H9 (cell line): ENCODE results near the gene DIAPH2. TPM values are rescaled to one million over a fixed set of nuclear protein-coding genes. Genes with fewer than 3 reads are reported as not detected.

Experiments used
- DNase-seq: peaks from one replicate; pipeline ENCODE4 v3.0.0-alpha.2; 2017
- H2AFZ ChIP-seq: one replicate; pipeline ENCODE4 v1.6.1; 2013; ENCODE audit warnings: mild to moderate bottlenecking, low read length, control low read depth, moderate library complexity
- H2AK5ac ChIP-seq: 2 replicates; pipeline ENCODE4 v1.6.1; 2013; ENCODE audit warnings: low read length, control low read depth, mixed read lengths; ENCODE audit not compliant: insufficient read length
- H2BK120ac ChIP-seq: one replicate; pipeline ENCODE4 v1.6.1; 2013; ENCODE audit warnings: low read depth, mild to moderate bottlenecking, low read length, control low read depth, inconsistent platforms; ENCODE audit not compliant: poor library complexity, severe bottlenecking
- H2BK12ac ChIP-seq: 2 replicates; pipeline ENCODE4 v1.6.1; 2013; ENCODE audit warnings: low read length, control low read depth, mixed read lengths, low read depth; ENCODE audit not compliant: insufficient read length
- H2BK15ac ChIP-seq: 2 replicates; pipeline ENCODE4 v1.6.1; 2013; ENCODE audit warnings: low read depth, low read length, control low read depth
- H2BK20ac ChIP-seq: one replicate; pipeline ENCODE4 v1.6.1; 2013; ENCODE audit warnings: low read depth, mild to moderate bottlenecking, low read length, control low read depth, inconsistent platforms; ENCODE audit not compliant: poor library complexity, severe bottlenecking
- H2BK5ac ChIP-seq: 2 replicates; pipeline ENCODE4 v1.6.1; 2013; ENCODE audit warnings: low read length, control low read depth, mixed read lengths; ENCODE audit not compliant: insufficient read length
- H3K14ac ChIP-seq: 2 replicates; pipeline ENCODE4 v1.6.1; 2013; ENCODE audit warnings: low read length, control low read depth; ENCODE audit not compliant: insufficient read depth
- H3K18ac ChIP-seq: 2 replicates; pipeline ENCODE4 v1.6.1; 2013; ENCODE audit warnings: low read depth, mild to moderate bottlenecking, mixed read lengths, low read length, control low read depth; ENCODE audit not compliant: insufficient read length
- H3K23ac ChIP-seq: 2 replicates; pipeline ENCODE4 v1.6.1; 2013; ENCODE audit warnings: low read length, control low read depth, mixed read lengths, low read depth; ENCODE audit not compliant: insufficient read length
- H3K23me2 ChIP-seq: 2 replicates; pipeline ENCODE4 v1.6.1; 2013; ENCODE audit warnings: low read depth, mild to moderate bottlenecking, mixed read lengths, low read length, control low read depth; ENCODE audit not compliant: insufficient read length, poor library complexity, severe bottlenecking
- H3K27ac ChIP-seq: 2 replicates; pipeline ENCODE4 v1.5.1; 2013; ENCODE audit warnings: low read length, control low read depth, mixed read lengths, low read depth; ENCODE audit not compliant: insufficient read length
- H3K27me3 ChIP-seq: 2 replicates; pipeline ENCODE4 v1.6.1; 2013; ENCODE audit warnings: low read length, control low read depth, inconsistent platforms; ENCODE audit not compliant: insufficient read depth
- H3K4ac ChIP-seq: 2 replicates; pipeline ENCODE4 v1.6.1; 2013; ENCODE audit warnings: low read depth, mild to moderate bottlenecking, control low read depth, inconsistent platforms, low read length, moderate library complexity
- H3K4me1 ChIP-seq: 2 replicates; pipeline ENCODE4 v1.6.1; 2013; ENCODE audit warnings: low read length, control low read depth, inconsistent platforms; ENCODE audit not compliant: insufficient read depth
- H3K4me2 ChIP-seq: 2 replicates; pipeline ENCODE4 v1.6.1; 2013; ENCODE audit warnings: low read length, control low read depth, mixed read lengths; ENCODE audit not compliant: insufficient read length, insufficient read depth
- H3K56ac ChIP-seq: 2 replicates; pipeline ENCODE4 v1.6.1; 2013; ENCODE audit warnings: low read depth, mild to moderate bottlenecking, mixed read lengths, low read length, control low read depth; ENCODE audit not compliant: insufficient read length
- H3K79me1 ChIP-seq: 2 replicates; pipeline ENCODE4 v1.6.1; 2013; ENCODE audit warnings: low read depth, mild to moderate bottlenecking, moderate library complexity, low read length, control low read depth, inconsistent platforms; ENCODE audit not compliant: insufficient read depth, poor library complexity, severe bottlenecking
- H3K79me2 ChIP-seq: 2 replicates; pipeline ENCODE4 v1.6.1; 2013; ENCODE audit warnings: low read length, control low read depth, inconsistent platforms; ENCODE audit not compliant: insufficient read depth
- H3K9ac ChIP-seq: 2 replicates; pipeline ENCODE4 v1.6.1; 2013; ENCODE audit warnings: low read length, control low read depth, mixed read lengths; ENCODE audit not compliant: insufficient read length; ENCODE audit errors: extremely low read depth
- H3K9me3 ChIP-seq: one replicate; pipeline ENCODE4 v1.6.1; 2013; ENCODE audit warnings: low read depth, low read length, inconsistent platforms; ENCODE audit not compliant: control insufficient read depth
- H3T11ph ChIP-seq: one replicate; pipeline ENCODE4 v1.6.1; 2013; ENCODE audit warnings: mild to moderate bottlenecking, low read length, control low read depth, inconsistent platforms
- H4K20me1 ChIP-seq: one replicate; pipeline ENCODE4 v1.6.1; 2013; ENCODE audit not compliant: control insufficient read depth, insufficient read length, insufficient read depth
- H4K5ac ChIP-seq: 2 replicates; pipeline ENCODE4 v1.6.1; 2013; ENCODE audit warnings: low read depth, mild to moderate bottlenecking, mixed read lengths, low read length, control low read depth; ENCODE audit not compliant: insufficient read length
- H4K8ac ChIP-seq: replicated peaks from 2 replicates; pipeline ENCODE4 v1.6.1; 2013; ENCODE audit warnings: low read length, control low read depth, mixed read lengths, low read depth; ENCODE audit not compliant: insufficient read length
- H4K91ac ChIP-seq: 2 replicates; pipeline ENCODE4 v1.6.1; 2013; ENCODE audit warnings: low read depth, mild to moderate bottlenecking, moderate library complexity, mixed read lengths, low read length, control low read depth; ENCODE audit not compliant: insufficient read length
- H3K27ac Mint-ChIP-seq, 3 experiments: 2 replicates in 2 of 3; 3 replicates in 1 of 3; pipeline ENCODE4 v1.8.0; 2020 to 2021; ENCODE audit warnings: mixed read lengths in 3 of 3, mild to moderate bottlenecking in 1 of 3, moderate library complexity in 1 of 3
- H3K27me3 Mint-ChIP-seq: 2 replicates; pipeline ENCODE4 v1.8.0; 2021; ENCODE audit warnings: low read depth, mild to moderate bottlenecking, moderate library complexity, mixed read lengths
- H3K36me3 Mint-ChIP-seq, 3 experiments: 2 replicates in 2 of 3; 3 replicates in 1 of 3; pipeline ENCODE4 v1.8.0; 2020 to 2021; ENCODE audit warnings: low read depth in 3 of 3, mixed read lengths in 3 of 3; ENCODE audit not compliant: insufficient read depth in 1 of 3
- H3K4me1 Mint-ChIP-seq, 2 experiments: 2 replicates each; pipeline ENCODE4 v1.8.0; 2020; ENCODE audit warnings: mixed read lengths in 2 of 2
- H3K4me3 Mint-ChIP-seq, 2 experiments: 2 replicates in 1 of 2; 3 replicates in 1 of 2; pipeline ENCODE4 v1.8.0; 2020 to 2021; ENCODE audit warnings: mild to moderate bottlenecking in 2 of 2, mixed read lengths in 2 of 2, moderate library complexity in 1 of 2
- H3K9me3 Mint-ChIP-seq, 2 experiments: 2 replicates in 1 of 2; 3 replicates in 1 of 2; pipeline ENCODE4 v1.8.0; 2020; ENCODE audit warnings: mild to moderate bottlenecking in 2 of 2, mixed read lengths in 2 of 2, moderate library complexity in 1 of 2
- WGBS: extraction: QIAGEN DNeasy Blood & Tissue Kit; methylation state at CpG from one replicate; pipeline ENCODE4 v1.1.7; 2013; ENCODE audit warnings: missing lambda C conversion rate, low lambda C conversion rate, mixed read lengths; ENCODE audit not compliant: insufficient read length; ENCODE audit errors: extremely low coverage; 5-methylcytosine and 5-hydroxymethylcytosine counted together
- total RNA-seq: library from RNA; stranded (reverse); gene quantifications from 2 replicates; pipeline ENCODE4 v1.2.1, GENCODE V29; 2021
- TF ChIP-seq, protein P1 (sequence below): fragments of 200-600 bp; sonication (generic); conservative IDR thresholded peaks from 3 replicates; pipeline ENCODE4 v1.8.0; 2021; ENCODE audit warnings: antibody characterized with exemption, mild to moderate bottlenecking

Gene DIAPH2
- total RNA-seq, 1 experiment from 2014 or later: 45.4 TPM

DNA sequence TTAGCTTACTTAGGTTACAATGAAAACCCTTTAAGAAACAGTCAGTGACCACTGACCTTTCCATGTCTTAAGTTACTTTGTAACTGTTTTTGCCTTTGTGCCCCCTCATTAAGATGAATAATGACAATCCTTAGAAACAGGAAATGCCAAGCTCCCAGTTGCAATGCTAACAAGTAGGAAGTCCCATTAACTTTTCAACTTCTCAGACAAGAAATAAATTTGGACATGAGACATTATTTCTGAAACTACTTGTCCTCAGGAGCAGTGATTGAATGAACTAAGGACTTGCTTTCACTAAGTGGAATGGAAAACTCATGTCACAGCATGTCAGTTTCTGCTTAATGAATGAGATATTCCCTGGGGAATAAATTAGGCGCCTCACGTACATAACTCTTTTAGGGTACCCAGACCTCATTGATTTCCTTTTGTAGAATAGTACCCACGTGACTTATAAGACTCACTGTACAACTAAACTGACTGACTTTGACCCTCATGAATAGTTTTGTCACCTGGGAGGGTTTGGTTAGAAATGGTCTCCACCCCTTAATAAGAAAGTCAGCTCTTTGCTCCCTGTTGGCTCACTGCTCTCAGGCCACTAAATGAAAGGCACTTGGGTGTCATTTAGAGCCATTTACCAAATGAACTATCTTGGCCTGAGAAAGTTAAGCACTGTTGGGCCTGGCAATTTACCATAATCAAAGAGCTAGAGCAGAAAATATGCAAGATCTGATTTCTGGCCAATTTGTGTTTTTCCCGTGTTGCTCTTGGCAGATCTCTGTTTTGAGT, 582.9 kb downstream of the DIAPH2 start:
- Histone ChIP-seq H3K4me1 (peaks cover 4% of the 10 kb centered on the region; the same call in 1 of the 2 replicates), H2AFZ (no peak overlapping the region), H3K23ac (no peak overlapping the region), H2BK15ac (no peak overlapping the region), H3K18ac (no peak overlapping the region), H4K20me1 (no peaks in the 10 kb centered on the region), H3K79me1 (no peaks in the 10 kb centered on the region), H3K4ac (no peak overlapping the region), H3K56ac (no peak overlapping the region), H2BK12ac (peak overlapping the region; percentile 64), H3K9me3 (no peaks in the 10 kb centered on the region), H4K5ac (no peak overlapping the region), H2BK120ac (no peak overlapping the region), H3K27ac (no peak overlapping the region), H3K23me2 (no peaks in the 10 kb centered on the region), H3K27me3 (no peaks in the 10 kb centered on the region), H3K4me2 (no peak overlapping the region), H3K79me2 (no peaks in the 10 kb centered on the region), H4K91ac (no peak overlapping the region), H3K9ac (no peak overlapping the region), H2AK5ac (no peak overlapping the region), H3T11ph (no peak overlapping the region), H2BK20ac (no peak overlapping the region), H3K14ac (no peak overlapping the region), H4K8ac (no peak overlapping the region), H2BK5ac (no peak overlapping the region)
- DNase-seq: no peak
- WGBS: no CpG with 5 or more reads among the region's 4 CpGs
- H3K27me3 Mint-ChIP-seq: no peaks in the 10 kb centered on the region
- TF ChIP-seq, protein P1, sequence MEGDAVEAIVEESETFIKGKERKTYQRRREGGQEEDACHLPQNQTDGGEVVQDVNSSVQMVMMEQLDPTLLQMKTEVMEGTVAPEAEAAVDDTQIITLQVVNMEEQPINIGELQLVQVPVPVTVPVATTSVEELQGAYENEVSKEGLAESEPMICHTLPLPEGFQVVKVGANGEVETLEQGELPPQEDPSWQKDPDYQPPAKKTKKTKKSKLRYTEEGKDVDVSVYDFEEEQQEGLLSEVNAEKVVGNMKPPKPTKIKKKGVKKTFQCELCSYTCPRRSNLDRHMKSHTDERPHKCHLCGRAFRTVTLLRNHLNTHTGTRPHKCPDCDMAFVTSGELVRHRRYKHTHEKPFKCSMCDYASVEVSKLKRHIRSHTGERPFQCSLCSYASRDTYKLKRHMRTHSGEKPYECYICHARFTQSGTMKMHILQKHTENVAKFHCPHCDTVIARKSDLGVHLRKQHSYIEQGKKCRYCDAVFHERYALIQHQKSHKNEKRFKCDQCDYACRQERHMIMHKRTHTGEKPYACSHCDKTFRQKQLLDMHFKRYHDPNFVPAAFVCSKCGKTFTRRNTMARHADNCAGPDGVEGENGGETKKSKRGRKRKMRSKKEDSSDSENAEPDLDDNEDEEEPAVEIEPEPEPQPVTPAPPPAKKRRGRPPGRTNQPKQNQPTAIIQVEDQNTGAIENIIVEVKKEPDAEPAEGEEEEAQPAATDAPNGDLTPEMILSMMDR: no peak
- H3K4me1 Mint-ChIP-seq: peaks cover 18 to 29% of the 10 kb centered on the region in 2 experiments
- no peaks in the 10 kb centered on the region; a peak in 1 of 7 replicates for H3K36me3 Mint-ChIP-seq
- no peak overlapping the region for H3K4me3 Mint-ChIP-seq
- H3K9me3 Mint-ChIP-seq: no peaks in the 10 kb centered on the region
- peak overlapping the region in 2 of 3 experiments; percentile 4 to 32; a peak in 3 of 7 replicates for H3K27ac Mint-ChIP-seq
